ENCODE measurements around the gene KDM3B. TPM values are rescaled to one million over a fixed set of nuclear protein-coding genes. Genes with fewer than 3 reads are reported as not detected.

KDM3B gene
- total RNA-seq, 1 donor from 2014 or later = 75.2 TPM

DNA sequence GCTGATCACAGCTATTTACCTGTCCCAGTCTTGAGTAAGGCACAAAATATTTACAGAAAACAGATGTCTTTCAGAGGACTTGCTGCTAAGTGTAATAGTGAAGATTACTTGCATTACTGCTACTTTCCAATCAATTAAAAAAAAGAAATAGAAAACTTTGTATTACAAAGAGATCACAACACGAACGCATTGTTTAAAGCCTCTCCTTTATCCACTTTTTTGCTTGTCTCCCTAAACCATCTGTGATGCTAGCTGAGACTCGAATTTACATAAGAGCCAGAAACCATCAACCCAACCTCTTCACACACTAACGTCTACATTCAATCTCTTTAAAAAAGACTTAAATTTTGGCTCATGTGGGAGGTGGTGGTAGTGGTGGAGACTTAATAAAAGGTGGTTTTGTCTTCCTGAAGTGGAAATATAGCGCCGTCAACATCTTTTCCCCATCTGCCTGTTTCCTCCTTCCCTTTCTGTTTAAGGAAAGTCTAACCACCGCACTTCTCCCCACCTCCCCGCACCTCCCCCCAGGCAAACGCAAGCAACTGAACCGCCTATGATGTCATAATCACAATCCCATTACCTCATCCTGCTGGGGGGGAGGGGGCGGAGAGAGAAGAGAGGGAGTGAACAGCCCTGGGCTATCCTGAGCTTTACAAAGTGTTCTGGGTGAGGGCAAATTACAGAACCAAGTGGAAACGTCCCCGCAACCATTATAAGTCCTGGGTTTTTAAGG lies 15.4 kb upstream of the KDM3B start:
- peak overlapping the region; percentile 95 to 98 (median 97) for H3K9ac ChIP-seq (ENCODE audit: low read depth in 1 of 3, low read length in 3 of 3)

DNA sequence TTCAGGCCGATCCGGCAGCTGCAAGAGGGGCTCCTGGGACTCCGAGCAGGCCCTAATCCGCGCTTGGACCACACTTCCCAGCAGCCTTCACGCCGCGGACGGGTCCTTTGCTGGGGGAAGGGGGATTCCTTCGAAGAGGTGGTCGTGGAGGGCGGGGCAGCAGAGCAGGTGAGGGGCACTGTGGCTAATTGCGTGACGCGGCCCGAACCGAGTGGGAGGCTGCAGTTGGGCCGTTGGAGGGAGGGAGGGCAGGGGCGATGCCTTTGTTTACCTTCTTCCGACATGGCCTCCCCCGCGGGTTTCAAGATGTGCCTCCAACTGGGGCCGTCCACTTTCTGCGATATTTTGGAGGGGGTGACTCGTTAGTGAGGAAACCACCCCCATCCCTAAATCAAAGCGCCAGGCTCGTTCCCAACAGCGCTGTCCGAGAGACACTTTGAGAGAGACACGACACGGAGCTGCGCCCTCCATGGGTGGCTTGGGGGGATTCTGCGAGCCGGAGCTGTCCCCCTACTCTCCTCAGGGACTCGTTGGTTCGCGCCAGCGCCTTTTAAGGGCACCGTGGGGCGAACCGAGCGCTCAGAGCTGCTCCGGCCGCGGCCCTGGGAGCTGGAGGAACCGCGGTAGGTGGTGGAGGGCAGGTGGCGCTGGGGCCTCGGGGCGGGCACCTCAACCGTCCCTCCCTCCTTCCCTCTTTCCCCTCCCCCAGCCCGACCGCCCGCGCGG lies 14.6 kb upstream of the KDM3B start, which contains the start of gene FAM53C:
Gene FAM53C (plus strand): TSS at position 582 of the 726 bp plus-strand sequence. CDS start 3,070 bp downstream, outside the sequence.
- Histone ChIP-seq H3K4me3 (ENCODE audit: low read length in 3 of 3) (peak within 1 kb of the TSS; percentile 83 to 98 (median 85)), H3K36me3 (ENCODE audit: control insufficient read depth in 3 of 3, insufficient read depth in 3 of 3, low read length in 3 of 3) (peaks cover 3 to 14% (median 8%) of the 10 kb centered on the region in 3 donors), H3K27ac (ENCODE audit: low read depth, low read length) (peak within 1 kb of the TSS; percentile 99), H3K9ac (ENCODE audit: low read depth in 1 of 3, low read length in 3 of 3) (peak within 1 kb of the TSS; percentile 95 to 98 (median 97)), H3K9me3 (ENCODE audit: control insufficient read depth in 3 of 3, low read length in 3 of 3) (no peaks in the 10 kb centered on the region), H3K27me3 (ENCODE audit: control insufficient read depth in 3 of 3, insufficient read depth in 3 of 3, low read length in 3 of 3) (no peaks in the 10 kb centered on the region), H3K4me1 (ENCODE audit: control insufficient read depth in 3 of 3, insufficient read depth in 3 of 3, low read length in 3 of 3) (peaks cover 17 to 39% (median 30%) of the 10 kb centered on the region in 3 donors)

More for the DNA sequence above, 15.4 kb upstream of the KDM3B start:
- Histone ChIP-seq H3K9me3 (ENCODE audit: control insufficient read depth in 3 of 3, low read length in 3 of 3) (no peaks in the 10 kb centered on the region), H3K4me1 (ENCODE audit: control insufficient read depth in 3 of 3, insufficient read depth in 3 of 3, low read length in 3 of 3) (peaks cover 22 to 44% (median 33%) of the 10 kb centered on the region in 3 donors), H3K4me3 (ENCODE audit: low read length in 3 of 3) (peak overlapping the region; percentile 83 to 98 (median 85)), H3K27ac (ENCODE audit: low read depth, low read length) (peak overlapping the region; percentile 99), H3K27me3 (ENCODE audit: control insufficient read depth in 3 of 3, insufficient read depth in 3 of 3, low read length in 3 of 3) (no peaks in the 10 kb centered on the region), H3K36me3 (ENCODE audit: control insufficient read depth in 3 of 3, insufficient read depth in 3 of 3, low read length in 3 of 3) (peaks cover 3 to 11% (median 8%) of the 10 kb centered on the region in 3 donors)

DNA sequence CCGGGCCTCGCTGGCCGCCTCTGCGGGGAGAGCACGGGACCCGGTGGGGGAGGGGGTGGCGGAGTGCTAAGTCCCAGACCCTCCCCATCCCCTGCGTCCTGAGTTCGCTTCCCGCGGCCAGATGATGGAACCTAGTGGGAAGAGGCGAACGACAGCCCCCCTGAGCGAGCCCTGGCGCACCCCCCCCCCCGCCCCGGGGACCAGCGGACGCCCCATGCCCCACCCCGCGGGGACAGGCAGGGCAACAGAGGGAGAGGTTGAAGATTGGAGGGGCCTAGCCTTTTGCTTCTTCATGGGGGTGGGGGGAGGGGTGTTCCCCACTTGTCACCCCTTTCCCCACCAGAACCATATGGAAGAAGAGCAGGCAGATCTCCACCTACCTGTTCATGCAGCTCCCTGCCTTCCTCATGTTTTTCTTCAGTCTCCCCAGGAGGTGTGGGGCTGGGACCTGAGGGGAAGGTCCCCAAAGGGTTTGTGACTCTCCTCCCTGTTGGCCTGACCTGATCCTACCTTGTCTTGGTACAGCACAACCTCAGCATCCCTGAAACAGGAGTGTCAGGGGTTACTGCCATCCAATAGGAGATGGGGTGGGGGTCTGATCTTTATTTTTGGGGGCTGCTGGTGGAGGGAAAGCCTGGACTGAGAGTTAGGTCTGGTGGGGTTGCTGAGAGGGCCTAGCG lies 13.9 kb upstream of the KDM3B start:
- peak overlapping the region; percentile 99 for H3K27ac ChIP-seq (ENCODE audit: low read depth, low read length)
- H3K9me3 ChIP-seq (ENCODE audit: control insufficient read depth in 3 of 3, low read length in 3 of 3) = no peaks in the 10 kb centered on the region
- H3K36me3 ChIP-seq (ENCODE audit: control insufficient read depth in 3 of 3, insufficient read depth in 3 of 3, low read length in 3 of 3) = peaks cover 3 to 15% (median 11%) of the 10 kb centered on the region in 3 donors
- no peaks in the 10 kb centered on the region for H3K27me3 ChIP-seq (ENCODE audit: control insufficient read depth in 3 of 3, insufficient read depth in 3 of 3, low read length in 3 of 3)
- peak overlapping the region; percentile 95 to 98 (median 97) for H3K9ac ChIP-seq (ENCODE audit: low read depth in 1 of 3, low read length in 3 of 3)
- H3K4me3 ChIP-seq (ENCODE audit: low read length in 3 of 3) = peak overlapping the region; percentile 83 to 98 (median 85)
- H3K4me1 ChIP-seq (ENCODE audit: control insufficient read depth in 3 of 3, insufficient read depth in 3 of 3, low read length in 3 of 3) = peaks cover 17 to 39% (median 30%) of the 10 kb centered on the region in 3 donors

DNA sequence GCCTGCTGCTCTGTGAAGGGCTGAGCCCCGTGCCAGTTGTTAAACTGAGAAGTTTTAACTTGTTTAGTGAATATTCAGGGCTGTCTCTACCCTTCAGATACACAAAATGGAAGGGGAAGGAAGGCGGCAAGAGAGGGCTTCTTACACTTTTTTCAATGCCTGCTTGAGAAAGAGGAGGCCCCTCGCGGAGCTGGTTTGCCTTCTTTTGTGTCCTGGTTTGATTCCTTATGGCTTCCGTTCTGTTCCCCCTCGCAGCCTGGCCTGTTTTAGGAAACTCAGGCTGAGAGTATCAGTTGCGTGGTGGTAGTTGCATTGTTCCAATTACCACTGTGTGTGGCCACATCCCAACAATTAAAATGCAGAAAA lies 13.4 kb upstream of the KDM3B start:
- Histone ChIP-seq H3K36me3 (ENCODE audit: control insufficient read depth in 3 of 3, insufficient read depth in 3 of 3, low read length in 3 of 3) (peaks cover 3 to 21% (median 16%) of the 10 kb centered on the region in 3 donors), H3K9me3 (ENCODE audit: control insufficient read depth in 3 of 3, low read length in 3 of 3) (no peaks in the 10 kb centered on the region), H3K27me3 (ENCODE audit: control insufficient read depth in 3 of 3, insufficient read depth in 3 of 3, low read length in 3 of 3) (no peaks in the 10 kb centered on the region), H3K27ac (ENCODE audit: low read depth, low read length) (peak overlapping the region; percentile 99), H3K4me1 (ENCODE audit: control insufficient read depth in 3 of 3, insufficient read depth in 3 of 3, low read length in 3 of 3) (peaks cover 17 to 39% (median 30%) of the 10 kb centered on the region in 3 donors), H3K4me3 (ENCODE audit: low read length in 3 of 3) (peak overlapping the region; percentile 83 to 98 (median 85)), H3K9ac (ENCODE audit: low read depth in 1 of 3, low read length in 3 of 3) (peak overlapping the region; percentile 95 to 98 (median 97))

- Histone ChIP-seq H3K36me3 (ENCODE audit: control insufficient read depth in 3 of 3, insufficient read depth in 3 of 3, low read length in 3 of 3) (peaks cover 5 to 25% (median 20%) of the 10 kb centered on the region in 3 donors), H3K27ac (ENCODE audit: low read depth, low read length) (peak overlapping the region; percentile 99), H3K4me3 (ENCODE audit: low read length in 3 of 3) (peak overlapping the region; percentile 83 to 98 (median 85)), H3K27me3 (ENCODE audit: control insufficient read depth in 3 of 3, insufficient read depth in 3 of 3, low read length in 3 of 3) (no peaks in the 10 kb centered on the region), H3K9me3 (ENCODE audit: control insufficient read depth in 3 of 3, low read length in 3 of 3) (no peaks in the 10 kb centered on the region), H3K9ac (ENCODE audit: low read depth in 1 of 3, low read length in 3 of 3) (peak overlapping the region; percentile 95 to 98 (median 97)), H3K4me1 (ENCODE audit: control insufficient read depth in 3 of 3, insufficient read depth in 3 of 3, low read length in 3 of 3) (peaks cover 17 to 39% (median 30%) of the 10 kb centered on the region in 3 donors)
These were observed 13.0 kb upstream of the KDM3B start for GRCh38 chr5:138339464-138339863.

DNA sequence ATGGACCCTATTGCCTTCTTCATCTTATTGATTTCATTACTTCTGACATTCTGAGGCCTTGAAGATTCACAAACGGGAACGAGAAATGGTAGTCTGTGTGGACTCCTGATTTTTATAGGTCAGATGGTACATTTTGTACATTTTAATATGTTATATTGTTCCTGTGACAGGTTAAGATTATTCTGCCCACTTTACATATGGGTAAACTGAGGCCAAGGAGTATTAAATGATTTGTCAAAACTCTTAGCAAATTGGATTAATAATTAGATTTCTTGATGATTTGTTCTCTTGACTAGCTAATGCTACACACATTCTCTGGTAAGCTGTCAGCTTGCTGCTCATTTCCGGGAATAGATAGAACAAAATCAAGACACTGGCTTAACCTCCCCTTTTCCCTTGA lies 12.5 kb upstream of the KDM3B start:
- Histone ChIP-seq H3K36me3 (ENCODE audit: control insufficient read depth in 3 of 3, insufficient read depth in 3 of 3, low read length in 3 of 3) (peaks cover 9 to 30% (median 24%) of the 10 kb centered on the region in 3 donors), H3K27me3 (ENCODE audit: control insufficient read depth in 3 of 3, insufficient read depth in 3 of 3, low read length in 3 of 3) (no peaks in the 10 kb centered on the region), H3K4me3 (ENCODE audit: low read length in 3 of 3) (peak overlapping the region in 2 of 3 donors; percentile 83 to 98), H3K9ac (ENCODE audit: low read depth in 1 of 3, low read length in 3 of 3) (peak overlapping the region in 2 of 3 donors; percentile 23 to 98), H3K27ac (ENCODE audit: low read depth, low read length) (peak overlapping the region; percentile 99), H3K4me1 (ENCODE audit: control insufficient read depth in 3 of 3, insufficient read depth in 3 of 3, low read length in 3 of 3) (peaks cover 17 to 39% (median 30%) of the 10 kb centered on the region in 3 donors), H3K9me3 (ENCODE audit: control insufficient read depth in 3 of 3, low read length in 3 of 3) (no peaks in the 10 kb centered on the region)

DNA sequence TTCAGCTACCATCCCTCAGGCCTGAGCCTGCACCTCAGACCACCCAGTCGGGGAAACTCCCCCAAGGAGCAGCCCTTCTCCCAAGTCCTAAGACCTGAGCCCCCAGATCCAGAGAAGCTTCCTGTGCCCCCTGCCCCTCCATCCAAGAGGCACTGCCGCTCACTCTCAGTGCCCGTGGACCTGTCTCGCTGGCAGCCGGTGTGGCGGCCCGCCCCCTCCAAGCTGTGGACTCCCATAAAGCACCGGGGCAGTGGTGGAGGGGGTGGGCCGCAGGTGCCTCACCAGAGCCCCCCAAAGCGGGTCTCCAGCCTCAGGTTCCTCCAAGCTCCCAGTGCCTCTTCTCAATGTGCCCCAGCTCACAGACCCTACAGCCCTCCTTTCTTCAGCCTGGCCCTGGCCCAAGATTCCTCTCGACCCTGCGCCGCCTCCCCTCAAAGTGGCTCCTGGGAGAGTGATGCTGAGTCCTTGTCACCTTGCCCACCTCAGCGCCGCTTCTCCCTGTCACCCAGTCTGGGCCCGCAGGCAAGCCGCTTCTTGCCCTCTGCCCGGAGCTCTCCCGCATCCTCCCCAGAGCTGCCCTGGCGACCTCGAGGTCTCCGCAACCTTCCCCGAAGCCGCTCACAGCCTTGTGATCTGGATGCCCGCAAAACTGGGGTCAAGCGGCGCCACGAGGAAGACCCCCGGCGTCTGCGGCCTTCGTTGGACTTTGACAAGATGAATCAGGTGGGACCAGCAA lies 7.4 kb upstream of the KDM3B start:
- H3K36me3 ChIP-seq (ENCODE audit: control insufficient read depth in 3 of 3, insufficient read depth in 3 of 3, low read length in 3 of 3) = peaks cover 35 to 67% (median 62%) of the 10 kb centered on the region in 3 donors
- no peak overlapping the region for H3K9ac ChIP-seq (ENCODE audit: low read depth in 1 of 3, low read length in 3 of 3)
- H3K9me3 ChIP-seq (ENCODE audit: control insufficient read depth in 3 of 3, low read length in 3 of 3) = no peaks in the 10 kb centered on the region
- H3K4me3 ChIP-seq (ENCODE audit: low read length in 3 of 3) = no peak overlapping the region
- H3K27ac ChIP-seq (ENCODE audit: low read depth, low read length) = no peak overlapping the region
- H3K4me1 ChIP-seq (ENCODE audit: control insufficient read depth in 3 of 3, insufficient read depth in 3 of 3, low read length in 3 of 3) = peaks cover 6 to 30% (median 23%) of the 10 kb centered on the region in 3 donors
- no peaks in the 10 kb centered on the region for H3K27me3 ChIP-seq (ENCODE audit: control insufficient read depth in 3 of 3, insufficient read depth in 3 of 3, low read length in 3 of 3)

- Histone ChIP-seq H3K4me1 (ENCODE audit: control insufficient read depth in 3 of 3, insufficient read depth in 3 of 3, low read length in 3 of 3) (peaks cover 3 to 27% (median 14%) of the 10 kb centered on the region in 3 donors), H3K9ac (ENCODE audit: low read depth in 1 of 3, low read length in 3 of 3) (no peak overlapping the region), H3K27me3 (ENCODE audit: control insufficient read depth in 3 of 3, insufficient read depth in 3 of 3, low read length in 3 of 3) (no peaks in the 10 kb centered on the region), H3K36me3 (ENCODE audit: control insufficient read depth in 3 of 3, insufficient read depth in 3 of 3, low read length in 3 of 3) (peaks cover 33 to 58% (median 56%) of the 10 kb centered on the region in 3 donors), H3K27ac (ENCODE audit: low read depth, low read length) (no peak overlapping the region), H3K9me3 (ENCODE audit: control insufficient read depth in 3 of 3, low read length in 3 of 3) (no peaks in the 10 kb centered on the region), H3K4me3 (ENCODE audit: low read length in 3 of 3) (no peak overlapping the region)
These were observed 5.6 kb upstream of the KDM3B start for GRCh38 chr5:138346889-138347288.
